GM06990 (cell line): Measurements from ENCODE around the gene LIPA.

Experiments used
- DNase-seq: peaks from one replicate; pipeline ENCODE4 v3.0.0-alpha.2; 2011; ENCODE audit not compliant: insufficient read length; ENCODE audit errors: extremely low read depth
- H3K27me3 ChIP-seq: replicated peaks from 2 replicates; pipeline ENCODE4 v1.6.0; 2011; ENCODE audit warnings: low read length; ENCODE audit not compliant: control insufficient read depth, insufficient read depth
- H3K36me3 ChIP-seq: 2 replicates; pipeline ENCODE4 v1.5.1; 2011; ENCODE audit warnings: low read length; ENCODE audit not compliant: control insufficient read depth, insufficient read depth
- H3K4me3 ChIP-seq: replicated peaks from 2 replicates; pipeline ENCODE4 v1.5.1; 2011; ENCODE audit warnings: low read depth, mild to moderate bottlenecking, control low read depth, low read length
- CTCF ChIP-seq: IDR thresholded peaks from 2 replicates; pipeline ENCODE4 v1.5.1; 2011; ENCODE audit warnings: low read length, control low read depth, mild to moderate bottlenecking, inconsistent platforms; ENCODE audit not compliant: insufficient read depth, poor library complexity, severe bottlenecking

LIPA gene

GRCh38 chr10:89251409-89252224, at the start of gene LIPA:
LIPA (minus strand) TSS chr10:89251775; CDS start chr10:89247648, 4,127 bp downstream.
- no peak for TF ChIP-seq CTCF
- Histone ChIP-seq H3K36me3 (no peaks in the 10 kb centered on the region), H3K4me3 (peak within 1 kb of the TSS; percentile 78), H3K27me3 (no peaks in the 10 kb centered on the region)
- peak; percentile 95 for DNase-seq

- Histone ChIP-seq H3K36me3 (peaks cover 1% of the 10 kb centered on the region; the same call in 1 of the 2 replicates), H3K27me3 (no peaks in the 10 kb centered on the region), H3K4me3 (peak overlapping the region; percentile 64)
- TF ChIP-seq CTCF = no peak
- DNase-seq = no peak
These were observed 49.7 kb upstream of the LIPA start for GRCh38 chr10:89301232-89301631.

- no peak for TF ChIP-seq CTCF
- no peaks in the 10 kb centered on the region for H3K27me3 ChIP-seq
- no peak overlapping the region for H3K4me3 ChIP-seq
These were observed 47.5 kb upstream of the LIPA start for GRCh38 chr10:89299031-89299430.

GRCh38 chr10:89297791-89298190, 46.2 kb upstream of the LIPA start:
- no peak for TF ChIP-seq CTCF
- Histone ChIP-seq H3K36me3 (no peaks in the 10 kb centered on the region), H3K27me3 (no peaks in the 10 kb centered on the region), H3K4me3 (no peak overlapping the region)
- no peak for DNase-seq

More at GRCh38 chr10:89299031-89299430, 47.5 kb upstream of the LIPA start:
- no peak for DNase-seq
- H3K36me3 ChIP-seq = no peaks in the 10 kb centered on the region

- H3K4me3 ChIP-seq = no peak overlapping the region
- no peaks in the 10 kb centered on the region for H3K36me3 ChIP-seq
- H3K27me3 ChIP-seq = no peaks in the 10 kb centered on the region
- no peak for DNase-seq
- no peak for TF ChIP-seq CTCF
These were observed 45.8 kb upstream of the LIPA start for GRCh38 chr10:89297356-89297755.
